ENCODE data around the gene XPR1.

- TF ChIP-seq JUN (IDR thresholded peaks at IDR 0.05; ENCODE audit: borderline replicate concordance, insufficient read depth, insufficient read length, low read depth) (no peak), POLR2A (IDR thresholded peaks at IDR 0.05; ENCODE audit: low read depth, low read length) (no peak), MAX (IDR thresholded peaks at IDR 0.05; ENCODE audit: insufficient read depth, insufficient read length) (no peak), CTCF (IDR thresholded peaks at IDR 0.05; ENCODE audit: extremely low read depth in 1 of 2, insufficient read depth in 1 of 2, low read depth in 1 of 2, low read length in 2 of 2) (no peak), MYC (IDR thresholded peaks at IDR 0.05; ENCODE audit: low read depth, low read length) (no peak)
Measured at GRCh38 chr1:180802813-180803212, 171.0 kb downstream of the XPR1 start.

All from endothelial cell of umbilical vein (primary cell).